ENCODE measurements around the gene BMPR1A. TPM values are rescaled to one million over a fixed set of nuclear protein-coding genes. Genes with fewer than 3 reads are reported as not detected.

BMPR1A gene
- total and polyA plus RNA-seq, 2 of the 13 experiments (the other 11 are each of a cell fraction or from before 2014, with no cell fraction given): 17.8 to 44.2 TPM

- peak; percentile 38; the same call in 1 of the 2 replicates for TF ChIP-seq AHDC1 (CRISPR knock-in tag; IDR thresholded peaks at IDR 0.05; ENCODE audit: borderline replicate concordance)
- TF ChIP-seq HNF4G (IDR thresholded peaks at IDR 0.05; ENCODE audit: borderline replicate concordance, low read depth, low read length): no peak
- TF ChIP-seq HNF4G (CRISPR knock-in tag; IDR thresholded peaks at IDR 0.05; ENCODE audit: borderline replicate concordance, low read depth): no peak
- TF ChIP-seq ZNF773 (CRISPR knock-in tag; IDR thresholded peaks at IDR 0.05; ENCODE audit: borderline replicate concordance): no peak
- no peak for TF ChIP-seq NCOA5 (CRISPR knock-in tag; IDR thresholded peaks at IDR 0.05)
- TF ChIP-seq ZNF441 (CRISPR knock-in tag; IDR thresholded peaks at IDR 0.05; ENCODE audit: borderline replicate concordance): no peak
- no peak for TF ChIP-seq ZNF317 (CRISPR knock-in tag; IDR thresholded peaks at IDR 0.05)
- no peak for TF ChIP-seq ZNF33A (CRISPR knock-in tag; IDR thresholded peaks at IDR 0.05; ENCODE audit: borderline replicate concordance)
- no peak for TF ChIP-seq KAT7 (CRISPR knock-in tag; IDR thresholded peaks at IDR 0.05; ENCODE audit: borderline replicate concordance)
- peak; percentile 50; the same call in 1 of the 2 replicates for TF ChIP-seq SP5 (CRISPR knock-in tag; IDR thresholded peaks at IDR 0.05; ENCODE audit: borderline replicate concordance, low read depth)
- TF ChIP-seq SAP130 (CRISPR knock-in tag; IDR thresholded peaks at IDR 0.05; ENCODE audit: low read depth): peak; percentile 35; the same call in 1 of the 2 replicates
- TF ChIP-seq FOXP4 (CRISPR knock-in tag; IDR thresholded peaks at IDR 0.05): no peak
- TF ChIP-seq NFE2L2 (IDR thresholded peaks at IDR 0.05; ENCODE audit: low read length): no peak
- TF ChIP-seq LCORL (IDR thresholded peaks at IDR 0.05): no peak
- TF ChIP-seq LCORL (CRISPR knock-in tag; IDR thresholded peaks at IDR 0.05): no peak
- no peak for TF ChIP-seq CREBL2 (CRISPR knock-in tag; IDR thresholded peaks at IDR 0.05; ENCODE audit: borderline replicate concordance)
- peak; percentile 52 for TF ChIP-seq PAXIP1 (CRISPR knock-in tag; conservative IDR thresholded peaks at IDR 0.05)
- TF ChIP-seq EHMT2 (IDR thresholded peaks at IDR 0.05; ENCODE audit: borderline replicate concordance, low read depth, low read length): no peak
Observed at GRCh38 chr10:86861351-86861750, 104.9 kb downstream of the BMPR1A start (continued).

Data from HepG2 (cell line).